Measurements from ENCODE around the gene RPLP2. TPM values are rescaled to one million over a fixed set of nuclear protein-coding genes. Genes with fewer than 3 reads are reported as not detected.

The RPLP2 gene
- total RNA-seq, 1 experiment from 2014 or later: 3,468 TPM

DNA sequence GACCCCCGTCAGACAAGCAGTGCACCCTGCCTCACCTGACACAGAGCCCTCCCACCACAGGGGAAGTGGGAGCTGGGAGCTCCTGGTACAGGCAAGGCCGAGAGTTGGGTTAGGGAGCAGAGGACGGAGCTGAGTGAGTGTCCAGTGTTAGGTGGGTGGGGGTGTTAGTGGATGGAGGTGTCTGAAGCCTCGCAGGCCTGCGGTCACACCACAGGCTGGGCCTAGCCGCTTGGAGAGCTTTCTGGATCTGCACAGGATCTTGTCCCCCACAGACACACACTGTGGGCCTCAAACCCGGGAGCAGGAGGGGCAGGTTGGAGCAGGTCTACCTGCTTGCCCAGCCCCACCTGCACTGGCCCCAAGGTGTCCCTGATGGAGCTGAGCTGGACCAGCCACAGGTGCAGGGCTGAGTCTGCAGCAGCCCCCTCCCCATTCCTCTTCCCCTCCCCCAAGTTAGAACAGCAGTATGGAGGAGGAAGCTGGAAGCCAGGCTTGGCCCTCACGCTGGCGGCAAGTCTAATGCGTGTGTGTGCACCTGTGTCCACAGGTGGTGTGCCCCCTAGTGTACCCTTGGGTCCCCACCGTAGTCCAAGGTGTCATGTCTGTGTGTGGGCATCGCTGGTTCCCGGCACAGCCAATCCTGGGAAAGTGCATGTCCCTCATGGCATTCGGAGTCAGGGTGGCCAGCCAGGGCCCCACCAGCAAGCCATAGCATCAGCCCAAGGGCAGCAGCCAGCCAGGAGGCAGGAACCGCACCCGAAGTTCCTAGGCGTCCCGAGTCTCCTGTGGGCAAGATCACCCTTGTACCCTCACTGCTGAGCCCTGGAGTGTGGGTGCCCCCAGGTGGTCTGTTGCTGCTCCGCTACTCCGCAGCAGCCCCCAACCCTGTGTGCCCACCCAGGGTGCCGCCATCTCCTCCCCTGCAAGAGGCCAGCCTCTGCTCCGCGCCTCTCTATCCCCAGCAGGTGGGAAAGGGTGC is 30.5 kb upstream of the RPLP2 start:
- TSS peak; percentile 51 for BruUV-seq (replicated peaks)
- no peaks in the 10 kb centered on the region for H3K27me3 ChIP-seq (ENCODE audit: control insufficient read depth, insufficient read depth, low read length)
- H3K27ac ChIP-seq (ENCODE audit: low read length): no peak overlapping the region; the same call in 1 of the 2 replicates
- H3K4me3 ChIP-seq (ENCODE audit: low read depth in 2 of 2, low read length in 2 of 2): no peak overlapping the region
- ChIA-PET CTCF (no interaction called here), POLR2A (no interaction called here)
- peaks cover 31% of the 10 kb centered on the region for H3K4me1 ChIP-seq (ENCODE audit: control insufficient read depth, insufficient read depth, low read length)
- ATAC-seq (no peak), DNase-seq (ENCODE audit: low read depth, low spot score) (no peak)
- no peak for TF ChIP-seq SIN3A (IDR thresholded peaks at IDR 0.05; ENCODE audit: borderline replicate concordance, insufficient read depth, low read depth, low read length)
- no peak for TF ChIP-seq TCF7L2 (IDR thresholded peaks at IDR 0.05; ENCODE audit: low read depth, low read length)
- TF ChIP-seq, protein P1, sequence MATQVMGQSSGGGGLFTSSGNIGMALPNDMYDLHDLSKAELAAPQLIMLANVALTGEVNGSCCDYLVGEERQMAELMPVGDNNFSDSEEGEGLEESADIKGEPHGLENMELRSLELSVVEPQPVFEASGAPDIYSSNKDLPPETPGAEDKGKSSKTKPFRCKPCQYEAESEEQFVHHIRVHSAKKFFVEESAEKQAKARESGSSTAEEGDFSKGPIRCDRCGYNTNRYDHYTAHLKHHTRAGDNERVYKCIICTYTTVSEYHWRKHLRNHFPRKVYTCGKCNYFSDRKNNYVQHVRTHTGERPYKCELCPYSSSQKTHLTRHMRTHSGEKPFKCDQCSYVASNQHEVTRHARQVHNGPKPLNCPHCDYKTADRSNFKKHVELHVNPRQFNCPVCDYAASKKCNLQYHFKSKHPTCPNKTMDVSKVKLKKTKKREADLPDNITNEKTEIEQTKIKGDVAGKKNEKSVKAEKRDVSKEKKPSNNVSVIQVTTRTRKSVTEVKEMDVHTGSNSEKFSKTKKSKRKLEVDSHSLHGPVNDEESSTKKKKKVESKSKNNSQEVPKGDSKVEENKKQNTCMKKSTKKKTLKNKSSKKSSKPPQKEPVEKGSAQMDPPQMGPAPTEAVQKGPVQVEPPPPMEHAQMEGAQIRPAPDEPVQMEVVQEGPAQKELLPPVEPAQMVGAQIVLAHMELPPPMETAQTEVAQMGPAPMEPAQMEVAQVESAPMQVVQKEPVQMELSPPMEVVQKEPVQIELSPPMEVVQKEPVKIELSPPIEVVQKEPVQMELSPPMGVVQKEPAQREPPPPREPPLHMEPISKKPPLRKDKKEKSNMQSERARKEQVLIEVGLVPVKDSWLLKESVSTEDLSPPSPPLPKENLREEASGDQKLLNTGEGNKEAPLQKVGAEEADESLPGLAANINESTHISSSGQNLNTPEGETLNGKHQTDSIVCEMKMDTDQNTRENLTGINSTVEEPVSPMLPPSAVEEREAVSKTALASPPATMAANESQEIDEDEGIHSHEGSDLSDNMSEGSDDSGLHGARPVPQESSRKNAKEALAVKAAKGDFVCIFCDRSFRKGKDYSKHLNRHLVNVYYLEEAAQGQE (IDR thresholded peaks at IDR 0.05; ENCODE audit: insufficient read depth in 1 of 2, low read depth in 2 of 2, low read length in 1 of 2): no peak
- no peak; the same call in 1 of the 2 replicates for TF ChIP-seq POLR2AphosphoS5 (IDR thresholded peaks at IDR 0.05; ENCODE audit: low read depth, low read length)
- in situ Hi-C loops (cut with HindIII; ENCODE audit: low pct_unique_long_range_greater_than_20kb, low sequenced_read_pairs) (no loop called here), intact Hi-C loops (cut with micrococcal nuclease; ENCODE audit: unreplicated experiment) (no loop called here)
- H3K9me3 ChIP-seq (ENCODE audit: control insufficient read depth, insufficient read depth, low read depth, low read length): no peaks in the 10 kb centered on the region
- peaks cover 2% of the 10 kb centered on the region; the same call in 1 of the 2 replicates for H3K36me3 ChIP-seq (ENCODE audit: control insufficient read depth, insufficient read depth, low read length)

DNA sequence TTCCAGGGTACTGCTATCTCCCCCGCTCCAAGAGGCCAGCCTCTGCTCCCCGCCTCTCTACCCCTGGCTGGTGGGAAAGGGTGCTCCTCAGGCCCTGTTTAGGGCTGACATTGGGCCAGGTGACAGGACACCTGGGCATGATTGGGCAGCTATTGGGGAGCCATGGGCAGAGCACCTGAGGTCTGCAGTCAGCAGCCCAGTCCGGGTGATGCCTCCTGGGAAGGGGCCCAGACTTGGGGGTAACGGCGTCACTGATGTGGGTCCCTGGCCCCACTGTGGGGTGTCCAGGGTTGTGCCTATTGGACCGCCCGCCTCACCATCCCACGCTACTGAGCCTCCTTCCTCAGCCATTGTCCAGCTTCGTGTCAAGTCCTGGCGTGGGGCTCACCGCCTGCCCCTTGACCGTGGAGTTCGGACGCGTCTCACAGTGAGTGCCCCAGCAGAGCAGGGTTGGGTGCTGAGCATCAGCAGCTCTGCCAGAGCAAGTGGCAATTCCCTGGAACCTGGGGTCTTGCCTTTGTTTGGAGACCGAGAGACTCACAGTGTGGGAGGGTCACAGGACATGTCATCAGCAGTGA is 29.7 kb upstream of the RPLP2 start:
- H3K36me3 ChIP-seq (ENCODE audit: control insufficient read depth, insufficient read depth, low read length): peaks cover 2% of the 10 kb centered on the region; the same call in 1 of the 2 replicates
- H3K4me1 ChIP-seq (ENCODE audit: control insufficient read depth, insufficient read depth, low read length): peaks cover 24% of the 10 kb centered on the region
- in situ Hi-C loops (cut with HindIII; ENCODE audit: low pct_unique_long_range_greater_than_20kb, low sequenced_read_pairs): no loop called here
- BruUV-seq (replicated peaks): no TSS peak
- H3K27me3 ChIP-seq (ENCODE audit: control insufficient read depth, insufficient read depth, low read length): no peaks in the 10 kb centered on the region
- ChIA-PET CTCF (no interaction called here), POLR2A (no interaction called here)
- TF ChIP-seq TCF7L2 (IDR thresholded peaks at IDR 0.05; ENCODE audit: low read depth, low read length) (no peak), POLR2AphosphoS5 (IDR thresholded peaks at IDR 0.05; ENCODE audit: low read depth, low read length) (no peak)
- TF ChIP-seq, protein P1 (IDR thresholded peaks at IDR 0.05; ENCODE audit: insufficient read depth in 1 of 2, low read depth in 2 of 2, low read length in 1 of 2): no peak
- ATAC-seq (no peak), DNase-seq (ENCODE audit: low read depth, low spot score) (no peak)
- intact Hi-C loops (cut with micrococcal nuclease; ENCODE audit: unreplicated experiment): no loop called here
- no peak overlapping the region for H3K4me3 ChIP-seq (ENCODE audit: low read depth in 2 of 2, low read length in 2 of 2)
- 0 out of 2 replicates have a peak overlapping the region, but pooled peaks have one; percentile 8 for H3K27ac ChIP-seq (ENCODE audit: low read length)
- no peaks in the 10 kb centered on the region for H3K9me3 ChIP-seq (ENCODE audit: control insufficient read depth, insufficient read depth, low read depth, low read length)
